Type B pancreatic cell (in vitro differentiated cells): Measurements from ENCODE around the gene ADA. TPM values are rescaled to one million over a fixed set of nuclear protein-coding genes. Genes with fewer than 3 reads are reported as not detected.
A peak's percentile ranks its signal among the peaks of the same experiment; 100 is the strongest.

Experiments used
- DNase-seq: peaks from one replicate; pipeline ENCODE4 v3.0.0; 2021; ENCODE audit warnings: mixed read lengths; ENCODE audit not compliant: unreplicated experiment; ENCODE audit errors: extremely low spot score
- H3K27ac Mint-ChIP-seq: 2 replicates; pipeline ENCODE4 v1.8.0; 2021; ENCODE audit warnings: mild to moderate bottlenecking, mixed read lengths
- H3K27me3 Mint-ChIP-seq: 2 replicates; pipeline ENCODE4 v1.8.0; 2021; ENCODE audit warnings: mixed read lengths
- H3K36me3 Mint-ChIP-seq: 2 replicates; pipeline ENCODE4 v1.8.0; 2021; ENCODE audit warnings: mixed read lengths
- H3K4me1 Mint-ChIP-seq: one replicate; pipeline ENCODE4 v1.8.0; 2021; ENCODE audit warnings: mixed read lengths; ENCODE audit not compliant: unreplicated experiment
- H3K4me3 Mint-ChIP-seq: 2 replicates; pipeline ENCODE4 v1.8.0; 2021; ENCODE audit warnings: mild to moderate bottlenecking, mixed read lengths
- H3K9me3 Mint-ChIP-seq: 2 replicates; pipeline ENCODE4 v1.8.0; 2021; ENCODE audit warnings: mixed read lengths
- total RNA-seq: library from RNA; stranded (reverse); gene quantifications from 2 replicates; pipeline ENCODE4 v1.2.1, GENCODE V29; 2021; ENCODE audit warnings: low replicate concordance
- TF ChIP-seq, protein P1 (sequence below): fragments of 200-600 bp; sonication (generic); conservative IDR thresholded peaks from 2 replicates; pipeline ENCODE4 v1.5.0; 2021; ENCODE audit warnings: antibody characterized with exemption, mild to moderate bottlenecking

The ADA gene
- total RNA-seq, 1 donor from 2014 or later: 15.1 TPM

DNA sequence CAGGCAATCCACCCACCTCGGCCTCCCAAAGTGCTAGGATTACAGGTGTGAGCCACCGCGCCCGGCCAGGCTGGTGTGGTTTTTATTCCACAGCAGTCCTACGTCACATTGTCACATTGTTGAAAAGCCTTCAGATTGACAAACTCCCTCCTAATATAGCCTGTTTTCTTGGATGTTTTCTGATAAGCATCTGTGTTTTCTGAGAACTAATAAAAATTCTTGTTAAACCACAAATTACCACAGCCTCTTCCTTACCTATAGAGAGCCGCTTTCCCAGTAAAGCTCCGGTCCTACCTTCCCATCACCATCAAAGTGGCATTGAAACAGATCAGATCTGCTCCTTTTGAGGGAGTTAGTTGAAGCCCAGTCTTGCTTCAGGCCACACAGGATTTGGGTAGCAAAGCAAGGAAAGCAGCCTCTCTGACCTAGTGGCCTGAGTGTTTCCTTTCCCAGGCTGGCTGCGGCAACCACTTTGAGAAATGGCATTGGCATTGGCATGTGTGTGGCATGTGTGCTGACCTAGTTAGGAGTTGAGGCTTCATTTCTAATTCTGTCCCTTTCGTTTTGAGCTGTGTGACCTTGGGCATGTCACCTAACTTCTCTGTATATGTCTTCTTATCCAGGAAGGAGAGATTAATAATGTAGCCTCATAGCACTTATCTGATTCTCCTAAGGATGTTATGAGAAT is 70.8 kb downstream of the ADA start:
- Mint-ChIP-seq H3K36me3 (no peaks in the 10 kb centered on the region), H3K27ac (no peak overlapping the region), H3K27me3 (peaks cover 2% of the 10 kb centered on the region), H3K9me3 (no peaks in the 10 kb centered on the region), H3K4me3 (no peak overlapping the region), H3K4me1 (peaks cover 46% of the 10 kb centered on the region)
- TF ChIP-seq, protein P1, sequence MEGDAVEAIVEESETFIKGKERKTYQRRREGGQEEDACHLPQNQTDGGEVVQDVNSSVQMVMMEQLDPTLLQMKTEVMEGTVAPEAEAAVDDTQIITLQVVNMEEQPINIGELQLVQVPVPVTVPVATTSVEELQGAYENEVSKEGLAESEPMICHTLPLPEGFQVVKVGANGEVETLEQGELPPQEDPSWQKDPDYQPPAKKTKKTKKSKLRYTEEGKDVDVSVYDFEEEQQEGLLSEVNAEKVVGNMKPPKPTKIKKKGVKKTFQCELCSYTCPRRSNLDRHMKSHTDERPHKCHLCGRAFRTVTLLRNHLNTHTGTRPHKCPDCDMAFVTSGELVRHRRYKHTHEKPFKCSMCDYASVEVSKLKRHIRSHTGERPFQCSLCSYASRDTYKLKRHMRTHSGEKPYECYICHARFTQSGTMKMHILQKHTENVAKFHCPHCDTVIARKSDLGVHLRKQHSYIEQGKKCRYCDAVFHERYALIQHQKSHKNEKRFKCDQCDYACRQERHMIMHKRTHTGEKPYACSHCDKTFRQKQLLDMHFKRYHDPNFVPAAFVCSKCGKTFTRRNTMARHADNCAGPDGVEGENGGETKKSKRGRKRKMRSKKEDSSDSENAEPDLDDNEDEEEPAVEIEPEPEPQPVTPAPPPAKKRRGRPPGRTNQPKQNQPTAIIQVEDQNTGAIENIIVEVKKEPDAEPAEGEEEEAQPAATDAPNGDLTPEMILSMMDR: no peak
- no peak for DNase-seq

DNA sequence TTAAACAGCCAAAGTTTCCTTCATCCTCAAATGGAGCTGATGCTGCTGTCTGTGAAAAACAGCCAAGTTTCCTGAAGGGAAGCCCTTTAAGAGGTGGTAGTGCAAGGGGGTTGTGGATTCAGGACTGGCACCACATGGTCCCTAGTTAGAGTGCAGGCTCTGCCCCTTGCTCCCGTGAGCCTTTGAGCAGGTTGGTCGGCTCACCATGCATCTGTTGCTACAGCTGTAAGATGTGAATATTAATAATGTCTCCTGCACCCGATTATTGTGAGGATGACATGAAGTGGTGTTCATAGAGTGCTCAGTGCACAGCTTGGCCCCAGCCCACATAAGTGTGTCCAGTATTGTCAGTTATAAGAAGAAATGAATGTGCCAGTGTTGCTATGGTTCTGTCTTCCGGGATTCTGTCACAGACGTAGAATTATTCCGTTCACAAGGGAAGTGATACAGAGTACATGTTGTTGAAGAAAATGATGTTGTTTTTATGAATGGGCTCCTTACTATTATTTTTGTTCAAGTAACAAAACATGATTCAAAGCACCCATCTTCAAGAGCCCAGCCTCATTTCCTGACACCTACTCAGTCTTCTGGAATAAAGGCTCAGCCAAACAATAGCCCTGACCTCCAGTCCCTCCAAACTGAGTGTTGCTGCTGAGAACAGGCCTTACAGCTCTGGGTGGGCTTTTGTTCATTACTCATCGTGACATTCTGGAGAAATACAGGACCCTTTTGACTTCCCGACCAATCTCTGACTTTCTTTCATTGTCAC is 72.0 kb downstream of the ADA start:
- no peak for DNase-seq
- no peak overlapping the region for H3K4me3 Mint-ChIP-seq
- H3K27ac Mint-ChIP-seq: no peak overlapping the region
- no peaks in the 10 kb centered on the region for H3K36me3 Mint-ChIP-seq
- peaks cover 43% of the 10 kb centered on the region for H3K4me1 Mint-ChIP-seq
- no peaks in the 10 kb centered on the region for H3K9me3 Mint-ChIP-seq
- H3K27me3 Mint-ChIP-seq: no peaks in the 10 kb centered on the region
- TF ChIP-seq, protein P1: no peak

DNA sequence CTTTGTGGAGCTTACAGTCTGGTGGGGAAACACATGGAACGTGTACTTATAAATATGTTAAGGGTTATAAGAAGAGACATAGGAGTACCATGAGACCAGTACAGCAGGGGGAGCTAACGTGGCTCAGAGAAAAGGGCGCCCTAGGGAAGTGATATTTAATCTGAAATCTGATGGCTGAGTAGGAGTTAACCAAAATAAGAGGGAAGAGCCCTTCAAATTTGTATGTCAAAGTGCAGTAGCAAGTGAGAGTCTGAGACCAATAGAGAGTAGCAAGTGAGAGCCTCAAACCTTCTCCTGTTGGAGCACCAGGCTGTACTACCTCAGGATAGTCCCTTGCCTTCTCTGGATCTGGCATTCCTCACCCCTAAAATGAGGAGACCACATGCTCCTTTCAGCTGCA is 75.2 kb downstream of the ADA start:
- no peak for DNase-seq
- H3K27ac Mint-ChIP-seq: no peak overlapping the region
- H3K27me3 Mint-ChIP-seq: no peaks in the 10 kb centered on the region
- H3K36me3 Mint-ChIP-seq: no peaks in the 10 kb centered on the region
- H3K9me3 Mint-ChIP-seq: no peaks in the 10 kb centered on the region
- no peak overlapping the region for H3K4me3 Mint-ChIP-seq
- peaks cover 41% of the 10 kb centered on the region for H3K4me1 Mint-ChIP-seq
- TF ChIP-seq, protein P1: peak; percentile 19

DNA sequence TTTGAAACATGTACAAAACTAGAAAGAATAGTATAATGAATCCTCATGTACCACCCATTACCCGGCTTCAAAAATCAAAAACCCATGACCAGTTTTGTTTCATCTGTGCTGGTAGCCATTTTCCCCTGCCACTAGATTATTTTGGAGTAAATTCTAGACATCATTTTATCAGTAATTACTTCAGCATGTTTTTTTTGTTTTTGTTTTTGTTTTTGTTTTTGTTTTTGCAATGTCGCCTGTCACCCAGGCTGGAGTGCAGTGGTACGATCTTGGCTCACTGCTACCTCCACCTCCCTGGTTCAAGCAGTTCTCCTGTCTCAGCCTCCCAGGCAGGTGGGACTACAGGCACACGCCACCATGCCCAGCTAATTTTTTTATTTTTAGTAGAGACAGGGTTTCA is 77.1 kb downstream of the ADA start:
- Mint-ChIP-seq H3K4me3 (no peak overlapping the region), H3K27ac (no peak overlapping the region), H3K9me3 (no peaks in the 10 kb centered on the region), H3K36me3 (no peaks in the 10 kb centered on the region), H3K4me1 (peaks cover 34% of the 10 kb centered on the region), H3K27me3 (no peaks in the 10 kb centered on the region)
- TF ChIP-seq, protein P1: no peak
- no peak for DNase-seq

DNA sequence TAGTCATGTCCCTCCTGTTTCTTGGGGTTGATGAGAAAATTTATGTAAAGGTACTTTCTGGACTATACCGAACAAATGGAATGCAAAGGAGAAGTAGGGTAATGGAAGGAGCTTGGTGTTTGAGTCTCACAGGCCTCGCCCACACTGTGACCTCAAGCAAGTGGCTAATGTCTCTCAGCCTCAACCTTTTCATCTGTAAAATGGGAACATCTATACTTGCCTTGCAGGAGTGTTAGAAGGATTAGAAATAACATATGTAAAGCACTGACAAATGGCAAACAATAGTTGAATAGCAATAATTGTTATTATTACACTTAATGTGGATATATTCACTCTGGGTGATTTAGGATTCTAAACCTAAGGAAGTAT is 78.0 kb downstream of the ADA start:
- no peak overlapping the region for H3K27ac Mint-ChIP-seq
- H3K27me3 Mint-ChIP-seq: no peaks in the 10 kb centered on the region
- H3K4me3 Mint-ChIP-seq: no peak overlapping the region
- TF ChIP-seq, protein P1: no peak
- H3K9me3 Mint-ChIP-seq: no peaks in the 10 kb centered on the region
- no peak for DNase-seq
- H3K36me3 Mint-ChIP-seq: no peaks in the 10 kb centered on the region
- H3K4me1 Mint-ChIP-seq: peaks cover 32% of the 10 kb centered on the region
